Panc1 (cell line): ENCODE results near the gene KCNMA1. TPM values are rescaled to one million over a fixed set of nuclear protein-coding genes. Genes with fewer than 3 reads are reported as not detected.

ENCODE experiments used
- ATAC-seq: fragments of 200-7000 bp; cut with Tn5 transposase; 2 replicates; pipeline ENCODE4 v1.9.1; 2020; ENCODE audit warnings: mild to moderate bottlenecking, moderate library complexity
- BruUV-seq: library from RNA; stranded (reverse); fragments of 400-500 nt; replicated peaks from 2 replicates; lab custom pipeline; 2021; lab: Mats Ljungman, UMichigan
- CTCF ChIA-PET: fragments of 300-600 bp; sonication (Branson Sonifier 250); formaldehyde crosslinking; loops from one replicate; lab custom pipeline; 2022; ENCODE audit warnings: antibody characterized with exemption; lab: Charles Lee
- POLR2A ChIA-PET: fragments of 300-600 bp; sonication (Branson Sonifier 250); formaldehyde crosslinking; loops from one replicate; lab custom pipeline; 2022; ENCODE audit warnings: antibody characterized with exemption; lab: Charles Lee
- DNase-seq: peaks from one replicate; pipeline ENCODE4 v3.0.0-alpha.2; 2010; ENCODE audit warnings: low read depth, low spot score
- H3K27ac ChIP-seq: 2 replicates; pipeline ENCODE4 v1.5.1; 2011; ENCODE audit warnings: mild to moderate bottlenecking, low read length, inconsistent platforms
- H3K27me3 ChIP-seq: fragments of 200-500 bp; sonication (Bioruptor generic); 2 replicates; pipeline ENCODE4 v1.6.0; 2014; ENCODE audit warnings: low read length, inconsistent platforms; ENCODE audit not compliant: control insufficient read depth, insufficient read depth
- H3K36me3 ChIP-seq: fragments of 200-500 bp; sonication (Bioruptor generic); 2 replicates; pipeline ENCODE4 v1.5.1; 2014; ENCODE audit warnings: inconsistent platforms, mild to moderate bottlenecking, low read length, moderate library complexity; ENCODE audit not compliant: control insufficient read depth, insufficient read depth
- H3K4me1 ChIP-seq: 2 replicates; pipeline ENCODE4 v1.5.1; 2011; ENCODE audit warnings: inconsistent platforms, mild to moderate bottlenecking, low read length, moderate library complexity; ENCODE audit not compliant: control insufficient read depth, insufficient read depth
- H3K4me3 ChIP-seq, 2 experiments: 2 replicates each; pipeline ENCODE4 v1.5.1; 2011 to 2012; ENCODE audit warnings: low read depth in 2 of 2, low read length in 2 of 2, mild to moderate bottlenecking in 2 of 2, inconsistent platforms in 1 of 2, moderate library complexity in 1 of 2
- H3K9me3 ChIP-seq: fragments of 200-500 bp; sonication (Bioruptor generic); 2 replicates; pipeline ENCODE4 v1.5.1; 2014; ENCODE audit warnings: low read depth, mild to moderate bottlenecking, inconsistent platforms, low read length, moderate library complexity; ENCODE audit not compliant: control insufficient read depth, insufficient read depth
- CTCF ChIP-seq: fragments of 450-650 bp; IDR thresholded peaks from 2 replicates; pipeline ENCODE4 v1.5.1; 2017; ENCODE audit warnings: mild to moderate bottlenecking
- POLR2AphosphoS5 ChIP-seq: IDR thresholded peaks from 2 replicates; pipeline ENCODE4 v1.6.1; 2012; ENCODE audit warnings: mild to moderate bottlenecking, low read depth, low read length, moderate library complexity
- REST ChIP-seq, 2 experiments: IDR thresholded peaks; 2 replicates each; pipeline ENCODE4 v1.6.1; 2011 to 2012; ENCODE audit warnings: low read depth in 2 of 2, control low read depth in 1 of 2, low read length in 1 of 2, mild to moderate bottlenecking in 1 of 2, moderate library complexity in 1 of 2; ENCODE audit not compliant: insufficient read depth in 1 of 2
- SIN3A ChIP-seq: IDR thresholded peaks from 2 replicates; pipeline ENCODE4 v1.6.1; 2012; ENCODE audit warnings: low read depth, mild to moderate bottlenecking, low read length, moderate library complexity, borderline replicate concordance; ENCODE audit not compliant: insufficient read depth
- TCF7L2 ChIP-seq: IDR thresholded peaks from 2 replicates; pipeline ENCODE4 v1.6.1; 2011; ENCODE audit warnings: mild to moderate bottlenecking, low read depth, low read length, inconsistent platforms
- in situ Hi-C: cut with HindIII; loops from 2 replicates; pipeline ENCODE4 v1.10.0; 2016; ENCODE audit warnings: low sequenced_read_pairs, low pct_unique_long_range_greater_than_20kb
- intact Hi-C: fragments of 100-400 bp; cut with micrococcal nuclease; formaldehyde crosslinking; loops from one replicate; pipeline ENCODE4 v1.10.0; 2022; ENCODE audit not compliant: unreplicated experiment
- total RNA-seq: library from RNA; stranded (reverse); gene quantifications from one replicate; pipeline ENCODE4 v1.2.1, GENCODE V29; 2021; ENCODE audit not compliant: unreplicated experiment

The KCNMA1 gene
- total RNA-seq, 1 experiment from 2014 or later = 91.9 TPM

GRCh38 chr10:76920581-76920980 lies 717.0 kb downstream of the KCNMA1 start:
- Histone ChIP-seq H3K4me3 (no peak overlapping the region), H3K36me3 (no peaks in the 10 kb centered on the region), H3K4me1 (no peaks in the 10 kb centered on the region), H3K27ac (no peak overlapping the region), H3K9me3 (no peaks in the 10 kb centered on the region), H3K27me3 (no peaks in the 10 kb centered on the region)
- DNase-seq (no peak), ATAC-seq (no peak)
- intact Hi-C loops = no loop called here
- no TSS peak for BruUV-seq
- ChIA-PET CTCF (no interaction called here), POLR2A (no interaction called here)
- in situ Hi-C loops = no loop called here
- TF ChIP-seq REST (IDR thresholded peaks at IDR 0.05; ENCODE audit: insufficient read depth in 1 of 2, low read depth in 2 of 2, low read length in 1 of 2) = no peak
- TF ChIP-seq POLR2AphosphoS5 = no peak
- TF ChIP-seq CTCF = no peak
- TF ChIP-seq TCF7L2 = no peak
- TF ChIP-seq SIN3A = no peak

DNA sequence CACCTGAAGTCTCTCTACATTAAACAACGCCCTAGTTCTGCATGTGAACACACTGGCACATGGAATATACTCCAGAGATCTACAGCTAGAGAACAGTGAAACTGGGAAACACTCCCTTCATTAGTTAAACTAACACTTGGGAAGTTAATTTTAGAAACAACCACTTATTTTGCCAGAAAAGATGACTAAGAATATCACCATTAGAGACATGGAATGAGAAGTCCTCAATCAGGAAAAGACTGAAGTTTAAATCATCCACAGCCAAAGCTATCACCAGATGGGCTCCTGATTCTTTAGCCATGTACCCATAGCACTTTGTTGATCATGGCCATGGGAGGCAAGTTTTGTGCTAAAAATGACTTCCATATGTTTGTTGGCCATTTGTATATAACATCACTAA lies 719.5 kb downstream of the KCNMA1 start:
- DNase-seq (no peak), ATAC-seq (no peak)
- Histone ChIP-seq H3K27me3 (no peaks in the 10 kb centered on the region), H3K4me1 (no peaks in the 10 kb centered on the region), H3K27ac (no peak overlapping the region), H3K4me3 (no peak overlapping the region), H3K36me3 (no peaks in the 10 kb centered on the region), H3K9me3 (no peaks in the 10 kb centered on the region)
- no TSS peak for BruUV-seq
- POLR2A ChIA-PET = no interaction called here
- in situ Hi-C loops (no loop called here), intact Hi-C loops (no loop called here)
- TF ChIP-seq CTCF (no peak), SIN3A (no peak), TCF7L2 (no peak), REST (IDR thresholded peaks at IDR 0.05; ENCODE audit: insufficient read depth in 1 of 2, low read depth in 2 of 2, low read length in 1 of 2) (no peak), POLR2AphosphoS5 (no peak)
- CTCF ChIA-PET = no interaction called here
